ENCODE results near the gene SLC22A5.
A peak's percentile ranks its signal among the peaks of the same experiment; 100 is the strongest.
"Not testable (repeated sequence)": the region's sequence is repeated elsewhere in the genome, so short reads cannot be mapped to it uniquely, and the experiment has no call there.

The SLC22A5 gene

DNA sequence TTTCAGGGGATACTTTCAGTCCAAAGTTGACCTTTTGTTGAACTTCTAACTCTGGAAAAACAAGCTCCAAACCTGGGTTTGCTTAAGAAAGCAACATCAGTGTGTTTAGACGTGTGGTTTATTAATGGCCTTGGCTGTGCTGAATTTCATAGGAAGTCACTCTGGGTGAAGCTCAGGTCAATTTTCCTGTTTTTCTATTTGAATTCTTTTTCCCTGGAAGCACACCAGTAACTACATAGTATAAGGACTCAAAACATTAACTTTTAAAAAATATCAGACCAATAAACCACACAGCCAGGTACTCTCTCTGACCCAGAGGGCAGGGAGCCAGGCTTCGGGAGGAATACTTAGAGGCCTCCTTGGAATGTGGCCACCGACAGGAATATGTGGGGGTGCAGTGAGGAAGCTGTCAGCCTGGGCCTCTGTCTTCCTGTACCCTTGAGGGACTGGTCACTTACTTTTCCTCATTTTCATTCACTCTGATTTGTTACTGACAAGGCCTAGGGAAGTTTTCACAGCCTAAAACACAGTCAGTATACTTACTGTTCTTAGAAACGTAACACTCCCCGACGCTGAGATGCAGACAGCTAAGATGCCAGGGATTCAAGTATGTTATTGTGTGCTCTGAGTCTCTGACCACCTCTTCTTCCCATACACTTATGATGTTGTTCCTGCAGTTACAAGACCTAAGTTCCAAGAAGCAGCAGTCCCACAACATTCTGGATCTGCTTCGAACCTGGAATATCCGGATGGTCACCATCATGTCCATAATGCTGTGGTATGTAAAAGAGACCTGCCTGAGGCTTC is 18.9 kb downstream of the SLC22A5 start:
- no peak for DNase-seq (ENCODE audit: low spot score)

DNA sequence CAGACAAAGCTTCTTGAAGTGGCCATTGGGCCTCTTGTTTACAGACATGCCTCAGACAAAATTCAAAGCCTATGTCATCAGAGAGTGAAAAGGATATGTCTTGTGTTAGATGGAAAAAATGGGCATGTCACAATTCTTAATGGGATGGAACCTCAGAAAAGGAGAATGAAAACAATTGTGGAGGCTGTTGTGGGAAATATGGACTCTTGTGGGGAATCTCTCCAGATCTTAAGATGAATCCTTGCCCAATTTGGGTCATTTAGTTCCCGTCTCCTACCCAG is 19.5 kb downstream of the SLC22A5 start:
- DNase-seq (ENCODE audit: low spot score): no peak

DNA sequence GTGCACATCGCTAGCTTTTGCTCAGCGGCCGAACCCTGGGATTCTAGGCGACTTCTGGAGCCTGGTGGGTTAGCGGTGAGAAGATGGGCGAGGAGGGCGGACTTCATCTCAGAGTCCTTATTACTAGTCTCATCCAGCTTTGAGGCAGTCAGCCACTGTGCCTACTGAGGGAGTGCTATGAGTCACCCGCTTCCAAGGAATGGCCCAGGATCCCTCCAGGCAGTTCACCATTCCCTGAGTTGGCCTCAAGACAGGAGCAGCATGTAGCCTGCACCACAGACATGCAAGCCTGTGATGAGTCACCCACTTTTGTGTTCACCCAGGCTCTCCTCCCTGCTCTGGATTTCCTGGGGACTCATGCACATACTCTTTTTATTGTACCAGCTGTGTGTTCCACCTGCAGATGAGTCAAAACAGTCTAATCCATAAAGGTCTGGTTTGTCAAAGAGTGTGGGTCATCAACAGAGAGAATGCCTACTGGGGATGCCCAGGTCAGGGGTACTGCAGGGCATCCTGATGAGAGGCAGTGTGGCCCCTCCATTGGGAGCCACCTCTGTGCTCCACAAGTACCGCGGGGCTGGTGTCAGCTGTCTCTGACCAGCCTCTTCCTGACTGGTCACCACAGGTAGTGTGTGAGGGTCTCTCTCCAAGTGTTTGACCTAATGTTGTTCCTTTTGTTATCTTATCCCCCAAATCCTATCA is 20.2 kb downstream of the SLC22A5 start:
- peak; percentile 91 for DNase-seq (ENCODE audit: low spot score)

DNA sequence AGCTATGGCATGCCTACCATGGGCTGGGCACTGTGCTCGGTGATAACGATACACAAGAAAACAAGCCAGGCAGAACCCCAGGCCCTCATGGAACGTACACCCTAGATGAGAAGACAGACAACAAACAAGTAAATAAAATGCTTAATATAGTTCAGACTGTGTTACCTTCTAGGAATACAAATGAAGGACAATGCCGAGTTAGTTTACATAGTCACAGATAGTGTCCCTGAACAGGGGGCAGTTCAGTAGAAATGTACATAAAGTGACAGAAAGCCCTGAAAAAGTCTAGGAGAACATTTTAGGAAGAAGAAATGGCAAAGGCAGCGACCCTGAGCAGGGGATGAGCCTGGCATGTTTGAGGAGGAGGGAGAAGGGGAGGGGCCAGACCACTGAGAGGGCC is 21.7 kb downstream of the SLC22A5 start:
- no peak for DNase-seq (ENCODE audit: low spot score)

DNA sequence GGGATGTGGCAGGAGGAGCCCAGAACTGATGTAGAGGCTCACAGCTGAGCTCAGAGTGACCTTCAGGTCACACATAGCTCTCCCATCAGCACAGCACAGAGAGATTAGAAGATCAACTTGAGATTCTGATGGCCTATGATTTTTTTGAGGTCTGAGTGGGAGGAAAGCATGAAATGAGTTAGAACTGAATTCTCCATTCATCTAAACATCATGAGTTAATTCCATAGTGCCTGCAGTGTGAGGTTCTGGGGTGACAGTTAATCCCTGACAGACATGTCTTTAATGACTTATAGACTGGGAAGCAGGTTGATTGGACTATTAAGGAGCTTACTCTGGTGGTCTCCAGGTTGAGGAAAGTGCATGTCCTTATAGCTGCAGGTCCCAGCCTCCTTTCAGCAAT is 22.4 kb downstream of the SLC22A5 start:
- no peak for DNase-seq (ENCODE audit: low spot score)

DNA sequence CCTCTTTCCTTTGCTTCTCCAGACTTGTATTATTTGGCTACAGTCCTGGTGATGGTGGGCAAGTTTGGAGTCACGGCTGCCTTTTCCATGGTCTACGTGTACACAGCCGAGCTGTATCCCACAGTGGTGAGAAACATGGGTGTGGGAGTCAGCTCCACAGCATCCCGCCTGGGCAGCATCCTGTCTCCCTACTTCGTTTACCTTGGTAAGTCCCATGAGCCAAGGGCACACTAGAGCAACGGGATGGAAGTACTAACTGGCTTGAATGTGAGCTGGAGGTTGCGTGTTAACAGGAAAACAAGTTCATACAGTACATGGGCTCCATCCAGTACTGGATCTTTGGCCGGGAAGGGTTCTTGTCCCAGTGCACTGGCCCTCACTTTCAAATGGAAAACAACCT is 22.9 kb downstream of the SLC22A5 start:
- no peak for DNase-seq (ENCODE audit: low spot score)

DNA sequence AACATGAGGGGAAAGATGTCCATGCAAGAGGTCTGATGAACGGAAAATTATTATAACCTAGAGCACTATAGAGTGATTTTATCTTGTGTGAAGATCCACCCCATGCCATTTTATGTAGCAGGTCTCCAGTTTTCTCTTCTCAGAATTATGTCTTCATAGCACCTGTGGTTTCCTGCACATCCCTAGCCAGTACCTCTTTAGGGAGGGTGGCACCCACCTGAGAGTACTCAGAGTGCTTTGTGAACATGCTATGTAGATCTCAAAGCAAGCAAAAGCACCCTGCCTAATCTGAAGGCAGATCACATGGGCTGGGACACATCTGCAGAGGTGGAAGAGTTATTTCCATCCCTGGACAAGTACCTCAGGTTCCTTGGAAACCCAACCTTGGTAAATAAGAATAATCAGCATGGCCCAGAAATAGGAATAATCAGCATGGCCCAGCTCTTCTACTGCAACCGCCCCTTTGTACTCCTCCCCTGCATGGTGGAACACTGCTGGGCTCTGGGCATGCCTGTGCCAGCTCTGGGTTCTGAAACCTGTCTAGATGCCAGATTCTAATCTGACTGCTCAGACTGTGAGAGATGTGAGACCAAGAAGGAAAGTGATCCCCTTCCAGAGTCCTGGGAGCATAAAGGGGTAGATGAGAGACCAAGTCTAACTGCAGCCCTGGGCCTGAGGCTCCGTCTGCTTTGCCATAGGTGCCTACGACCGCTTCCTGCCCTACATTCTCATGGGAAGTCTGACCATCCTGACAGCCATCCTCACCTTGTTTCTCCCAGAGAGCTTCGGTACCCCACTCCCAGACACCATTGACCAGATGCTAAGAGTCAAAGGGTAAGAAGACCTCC is 23.7 kb downstream of the SLC22A5 start:
- no peak for DNase-seq (ENCODE audit: low spot score)

DNA sequence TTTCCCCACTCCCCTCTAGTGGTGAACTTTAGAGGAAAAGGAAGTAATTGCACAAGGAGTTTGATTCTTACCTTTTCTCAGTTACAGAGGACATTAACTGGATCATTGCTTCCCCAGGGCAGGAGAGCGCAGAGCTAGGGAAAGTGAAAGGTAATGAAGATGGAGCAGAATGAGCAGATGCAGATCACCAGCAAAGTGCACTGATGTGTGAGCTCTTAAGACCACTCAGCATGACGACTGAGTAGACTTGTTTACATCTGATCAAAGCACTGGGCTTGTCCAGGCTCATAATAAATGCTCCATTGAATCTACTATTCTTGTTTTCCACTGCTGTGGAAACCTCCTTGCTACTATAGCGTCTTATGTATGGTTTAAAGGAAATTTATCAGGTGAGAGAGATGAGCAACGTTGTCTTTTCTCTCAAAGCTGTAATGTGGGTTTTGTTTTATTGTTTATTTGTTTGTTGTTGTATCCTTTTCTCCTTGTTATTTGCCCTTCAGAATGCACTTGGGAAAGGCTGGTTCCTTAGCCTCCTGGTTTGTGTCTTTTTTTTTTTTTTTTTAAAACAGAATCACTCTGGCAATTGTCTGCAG is 25.3 kb downstream of the SLC22A5 start:
- no peak for DNase-seq (ENCODE audit: low spot score)

DNA sequence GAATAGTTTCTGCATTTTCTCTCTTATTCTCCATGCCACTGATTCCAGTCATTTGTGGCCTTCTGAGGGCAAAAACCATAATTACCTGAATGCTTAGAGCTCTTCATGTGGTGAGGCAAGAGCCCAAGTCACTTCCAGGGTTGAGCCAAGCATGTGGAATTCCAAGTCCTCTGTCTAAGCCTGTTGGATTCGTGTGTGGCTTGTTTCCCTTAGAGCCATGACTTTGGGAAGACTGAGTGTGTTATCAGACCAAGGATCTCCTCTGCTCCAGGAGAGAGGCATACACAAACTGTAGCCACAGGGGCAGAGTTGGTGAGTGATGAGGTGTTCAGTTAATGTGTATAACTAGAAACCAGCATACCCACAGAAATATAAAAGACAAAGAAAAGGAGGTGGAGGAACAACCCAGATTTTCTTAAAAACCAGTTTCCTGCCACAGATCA is 27.1 kb downstream of the SLC22A5 start:
- no peak for DNase-seq (ENCODE audit: low spot score)

DNA sequence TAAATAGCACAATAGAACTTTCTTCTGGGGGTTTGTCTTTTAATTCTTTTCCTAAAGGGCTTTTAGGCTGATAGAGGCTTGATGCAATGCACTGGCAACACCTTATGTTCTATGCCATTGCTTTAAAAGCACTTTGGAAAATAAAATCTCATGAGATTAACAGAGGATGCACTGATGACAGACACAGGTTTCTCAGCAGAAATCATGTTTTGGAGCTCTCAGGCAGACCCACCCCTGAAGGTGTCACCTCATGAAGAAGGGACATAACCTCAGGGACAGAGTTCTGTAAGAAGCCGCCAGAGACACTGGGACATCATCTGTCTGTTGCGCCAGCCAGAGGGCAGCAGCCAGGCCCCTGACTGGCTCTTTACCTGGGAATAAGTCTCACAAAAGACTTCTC is 27.7 kb downstream of the SLC22A5 start:
- no peak for DNase-seq (ENCODE audit: low spot score)

DNA sequence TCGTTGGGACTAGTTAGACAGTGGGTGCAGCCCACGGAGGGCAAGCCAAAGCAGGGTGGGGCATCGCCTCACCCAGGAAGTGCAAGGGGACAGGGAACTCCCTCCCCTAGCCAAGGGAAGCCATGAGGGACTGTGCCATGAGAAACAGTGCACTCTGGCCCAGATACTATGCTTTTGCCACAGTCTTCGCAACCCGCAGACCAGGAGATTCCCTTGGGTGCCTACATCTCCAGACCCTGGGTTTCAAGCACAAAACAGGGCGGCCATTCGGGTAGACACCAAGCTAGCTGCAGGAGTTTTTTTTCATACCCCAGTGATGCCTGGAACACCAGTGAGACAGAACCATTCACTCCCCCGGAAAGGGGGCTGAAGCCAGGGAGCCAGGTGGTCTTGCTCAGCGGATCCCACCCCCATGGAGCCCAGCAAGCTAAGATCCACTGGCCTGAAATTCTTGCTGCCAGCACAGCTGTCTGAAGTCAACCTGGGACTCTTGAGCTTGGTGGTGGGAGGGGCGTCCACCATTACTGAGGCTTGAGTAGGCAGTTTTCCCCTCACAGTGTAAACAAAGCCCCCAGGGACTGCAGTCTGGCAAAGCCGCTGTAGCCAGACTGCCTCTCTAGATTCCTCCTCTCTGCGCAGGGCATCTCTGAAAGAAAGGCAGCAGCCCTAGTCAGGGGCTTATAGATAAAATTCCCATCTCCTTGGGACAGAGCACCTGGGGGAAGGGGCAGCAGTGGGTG is 28.6 kb downstream of the SLC22A5 start:
- not testable (repeated sequence) for DNase-seq (ENCODE audit: low spot score)

DNA sequence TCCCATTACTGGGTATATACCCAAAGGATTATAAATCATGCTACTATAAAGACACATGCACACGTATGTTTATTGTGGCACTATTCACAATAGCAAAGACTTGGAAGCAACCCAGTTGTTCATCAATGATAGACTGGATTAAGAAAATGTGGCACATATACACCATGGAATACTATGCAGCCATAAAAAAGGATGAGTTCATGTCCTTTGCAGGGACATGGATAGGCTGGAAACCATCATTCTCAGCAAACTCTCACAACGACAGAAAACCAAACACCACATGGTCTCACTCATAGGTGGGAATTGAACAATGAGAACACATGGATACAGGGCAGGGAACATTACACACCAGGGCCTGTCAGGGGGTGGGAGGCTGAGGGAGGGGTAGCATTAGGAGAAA is 34.5 kb downstream of the SLC22A5 start:
- not testable (repeated sequence) for DNase-seq (ENCODE audit: low spot score)

DNA sequence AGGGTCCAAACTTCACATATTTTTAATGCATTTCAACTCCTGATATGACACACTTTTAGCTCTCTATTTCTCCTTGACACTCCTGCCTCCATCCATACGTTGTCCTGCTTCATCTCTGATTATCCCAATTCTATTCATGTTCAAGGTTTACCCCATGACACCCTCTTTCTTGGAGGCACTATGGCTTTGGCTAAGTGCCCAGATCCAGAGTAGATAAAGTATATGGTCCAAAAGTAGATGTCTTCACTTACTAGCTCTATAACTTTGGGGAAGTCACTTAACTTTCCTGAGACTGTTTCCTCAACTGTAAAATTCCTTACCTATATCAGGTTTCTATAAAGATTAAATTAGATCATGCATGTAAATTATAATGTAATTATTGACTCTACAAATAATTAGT is 36.1 kb downstream of the SLC22A5 start:
- no peak for DNase-seq (ENCODE audit: low spot score)

DNA sequence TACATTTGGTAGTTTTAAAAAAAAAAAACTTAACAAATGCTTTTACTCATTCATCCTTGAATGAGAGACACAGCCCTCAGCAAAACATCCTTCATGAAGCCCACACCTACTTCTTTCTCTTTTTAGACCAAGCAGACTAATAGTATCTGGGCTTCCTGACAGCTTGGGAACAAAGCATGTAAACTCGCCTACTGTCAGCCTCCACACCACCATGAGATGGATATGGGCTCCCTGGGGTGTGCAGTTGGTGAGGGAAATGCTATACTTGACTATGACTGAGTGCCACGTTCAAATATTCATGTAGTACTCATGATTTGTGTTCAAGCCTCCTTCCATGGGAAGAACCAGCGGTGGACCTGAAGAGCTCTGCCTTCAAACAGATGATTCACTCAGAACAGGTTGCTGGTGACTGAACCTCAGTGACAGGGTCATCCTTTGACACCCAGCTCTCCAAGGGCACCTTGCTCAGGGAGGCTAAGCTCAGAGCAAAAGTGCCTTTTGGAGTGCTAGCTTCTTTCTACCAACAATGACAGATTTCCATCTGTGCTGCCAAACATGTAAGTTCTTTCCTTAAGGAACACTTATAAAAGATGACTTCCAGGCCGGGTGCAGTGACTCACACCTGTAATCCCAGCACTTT is 36.8 kb downstream of the SLC22A5 start:
- DNase-seq (ENCODE audit: low spot score): no peak

DNA sequence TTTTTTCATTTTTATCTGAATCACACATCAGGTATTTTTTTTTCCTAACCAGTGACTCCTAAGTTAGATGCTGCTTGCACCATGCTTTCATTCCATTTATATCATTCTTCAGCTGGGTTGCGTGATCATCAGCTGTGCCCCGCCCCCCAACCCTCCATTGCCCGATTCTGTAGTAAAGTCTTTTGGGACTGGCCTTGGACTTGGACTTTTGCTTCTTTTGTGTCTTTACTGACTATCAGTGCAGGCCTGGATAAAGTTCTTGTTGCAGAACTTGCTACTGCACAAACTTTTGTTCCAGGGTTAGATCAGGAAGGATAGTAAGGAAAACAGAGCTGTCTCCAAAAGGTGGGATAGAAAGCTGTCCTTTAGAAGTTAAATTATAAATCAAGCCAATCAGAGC is 38.5 kb downstream of the SLC22A5 start:
- no peak for DNase-seq (ENCODE audit: low spot score)

DNA sequence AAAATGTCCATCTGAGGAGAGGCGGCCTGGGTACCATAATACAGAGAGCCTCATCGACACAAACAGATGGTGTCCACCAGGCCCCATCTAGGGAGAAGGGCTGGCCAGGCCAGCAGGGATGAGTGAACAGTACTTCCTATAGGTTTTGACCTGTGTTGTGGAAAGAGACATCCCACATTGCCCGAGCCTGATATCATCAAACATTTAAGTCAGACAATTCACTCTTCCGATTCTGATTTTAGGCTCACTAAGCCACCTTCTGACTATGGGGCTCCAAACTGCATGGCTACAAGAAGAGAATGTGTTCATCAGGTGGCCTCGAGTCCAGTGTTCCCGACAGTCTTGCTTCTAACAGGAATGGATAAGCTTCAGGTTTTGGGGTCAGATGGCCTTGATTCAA is 38.9 kb downstream of the SLC22A5 start:
- no peak for DNase-seq (ENCODE audit: low spot score)

DNA sequence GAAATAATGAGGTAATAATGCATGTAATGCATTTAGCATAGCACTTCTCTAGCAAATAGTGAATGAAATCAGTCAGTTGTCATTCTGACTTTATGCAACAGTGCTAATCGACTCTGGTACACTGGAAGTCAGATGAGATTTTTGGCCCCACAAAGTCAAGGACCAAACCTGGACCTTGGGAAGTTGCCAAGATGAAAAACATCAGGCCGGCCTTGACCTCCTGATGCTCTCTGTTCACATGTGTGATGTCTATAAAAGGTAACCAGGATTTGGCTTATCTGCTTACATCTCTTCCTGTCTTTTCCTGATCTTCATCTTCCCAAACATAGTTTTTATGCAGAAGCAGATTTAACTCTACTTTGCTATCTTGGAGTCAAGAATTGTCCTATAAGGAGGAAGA is 39.5 kb downstream of the SLC22A5 start:
- DNase-seq (ENCODE audit: low spot score): no peak

DNA sequence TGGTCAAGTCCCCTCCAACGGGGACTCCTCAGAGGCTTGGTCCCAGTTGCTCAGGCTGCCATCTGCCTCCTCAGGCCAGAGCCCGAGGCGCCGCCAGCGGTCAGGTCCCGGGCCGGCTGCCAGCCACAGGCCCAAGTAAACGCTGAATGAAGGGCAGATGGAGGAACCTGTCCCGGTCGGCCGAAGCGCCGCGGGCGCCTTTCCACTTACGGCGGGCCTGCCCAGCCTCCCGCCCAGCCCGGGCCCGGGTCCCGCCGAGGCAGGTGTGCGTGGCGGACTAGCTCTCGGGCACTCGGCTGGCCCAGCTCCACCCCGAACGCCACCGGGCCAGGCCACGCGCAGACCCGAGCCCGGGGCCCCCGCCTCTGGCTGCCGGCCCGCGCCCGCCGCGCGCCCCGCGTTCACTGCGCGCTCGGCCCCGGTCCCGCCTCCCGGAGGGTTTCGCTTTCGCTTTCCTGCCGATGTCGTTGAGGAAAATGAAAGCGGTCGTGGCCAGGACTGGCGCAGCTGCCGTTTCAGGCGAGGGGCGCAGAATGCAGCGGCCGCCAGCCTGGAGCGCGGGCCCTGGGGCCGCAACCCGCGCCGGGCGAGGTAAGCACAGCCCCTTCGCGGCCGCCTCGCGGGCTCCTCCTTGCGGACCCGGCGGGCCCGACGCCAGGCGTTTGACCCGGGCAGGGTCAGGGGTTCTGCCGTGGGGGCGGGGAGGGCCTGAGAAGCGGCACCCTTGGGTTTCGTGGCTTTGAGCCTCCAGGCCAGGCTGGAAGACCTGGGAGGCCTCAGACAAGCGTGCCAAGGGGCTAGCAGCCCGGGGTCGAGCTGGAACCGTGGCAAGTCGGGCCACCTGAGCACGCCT is 41.2 kb downstream of the SLC22A5 start:
- peak; percentile 85 for DNase-seq (ENCODE audit: low spot score)

DNA sequence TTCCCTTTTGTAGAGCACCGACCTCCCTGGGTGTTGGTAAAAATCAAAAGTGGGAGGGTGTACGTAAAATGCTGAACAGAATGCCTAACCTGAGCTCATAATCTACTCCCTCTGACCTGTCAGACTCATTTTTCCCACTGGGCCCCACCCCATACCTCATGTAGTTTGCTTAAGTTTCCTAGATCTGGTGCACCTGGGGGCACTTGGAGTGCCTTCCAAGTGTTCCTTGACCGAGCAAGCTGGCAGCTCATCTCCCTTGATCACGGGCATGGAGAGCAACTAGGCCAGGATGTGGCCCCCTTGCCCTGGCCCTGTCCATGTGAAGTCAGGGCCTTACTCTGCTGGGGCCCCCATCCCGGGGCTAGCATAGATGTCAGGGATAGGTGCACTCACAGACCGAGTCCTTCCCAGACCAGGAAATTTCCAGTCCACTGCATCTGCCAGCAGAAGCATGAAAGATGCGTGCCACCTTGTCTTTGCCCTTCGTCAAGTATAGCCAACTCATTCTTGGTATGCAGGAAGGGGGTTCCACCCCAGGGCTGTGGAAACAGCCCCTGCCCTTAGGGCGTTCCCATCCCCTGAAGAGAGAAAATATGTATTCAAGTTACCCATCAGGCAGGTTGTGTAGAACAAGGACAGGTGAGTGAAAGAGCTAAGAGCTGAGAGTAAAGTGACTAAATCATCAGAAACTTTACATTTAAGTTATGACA is 41.9 kb downstream of the SLC22A5 start:
- DNase-seq (ENCODE audit: low spot score): no peak

DNA sequence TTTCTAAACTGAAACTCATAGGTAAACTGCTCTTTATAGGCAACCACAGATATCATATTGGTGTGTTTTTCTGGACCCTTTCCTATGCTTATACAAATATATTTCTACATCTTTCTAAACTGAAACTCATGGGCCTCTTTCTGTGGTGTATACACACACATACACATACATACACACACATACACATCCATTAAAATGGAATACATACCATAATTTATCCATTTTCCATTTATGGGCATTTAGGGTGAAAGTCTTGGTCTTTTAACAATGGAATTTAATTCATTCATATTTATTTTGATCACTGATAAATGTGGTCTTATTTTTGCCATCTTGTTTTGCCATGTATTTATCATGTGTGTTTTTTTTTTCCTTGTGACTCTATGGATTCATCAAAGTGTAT is 44.1 kb downstream of the SLC22A5 start:
- no peak for DNase-seq (ENCODE audit: low spot score)
